Central memory CD4-positive, alpha-beta T cell (primary cell): ENCODE data around the gene YJU2.
"Not testable (repeated sequence)": the region's sequence is repeated elsewhere in the genome, so short reads cannot be mapped to it uniquely, and the experiment has no call there.

Source experiments
- DNase-seq: peaks from one replicate; pipeline ENCODE4 v3.0.0; 2022

Gene YJU2

GRCh38 chr19:4268816-4269430, 22.0 kb downstream of the YJU2 start:
- no peak for DNase-seq

DNA sequence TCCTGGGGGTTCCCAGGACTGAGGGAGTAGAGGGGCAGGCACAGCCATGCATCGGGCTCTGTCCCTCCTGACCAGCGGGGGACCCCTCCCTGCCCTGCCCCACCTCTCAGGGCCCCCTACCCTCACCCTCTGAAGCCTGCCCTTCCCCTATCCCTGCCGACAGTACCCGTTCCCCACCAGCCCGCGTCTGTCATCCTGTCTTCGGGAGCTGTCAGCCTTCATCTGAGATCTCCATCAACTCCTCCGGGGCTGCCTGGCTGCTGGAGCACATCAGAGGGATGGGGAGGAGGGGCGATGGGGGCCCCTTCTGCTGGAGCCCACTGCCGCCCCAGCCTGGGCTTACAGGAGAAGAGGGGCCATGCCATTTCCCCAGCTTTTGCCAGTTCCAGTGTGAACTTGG, 26.0 kb downstream of the YJU2 start:
- no peak for DNase-seq

GRCh38 chr19:4274321-4274686, 27.4 kb downstream of the YJU2 start:
- DNase-seq: not testable (repeated sequence)

DNA sequence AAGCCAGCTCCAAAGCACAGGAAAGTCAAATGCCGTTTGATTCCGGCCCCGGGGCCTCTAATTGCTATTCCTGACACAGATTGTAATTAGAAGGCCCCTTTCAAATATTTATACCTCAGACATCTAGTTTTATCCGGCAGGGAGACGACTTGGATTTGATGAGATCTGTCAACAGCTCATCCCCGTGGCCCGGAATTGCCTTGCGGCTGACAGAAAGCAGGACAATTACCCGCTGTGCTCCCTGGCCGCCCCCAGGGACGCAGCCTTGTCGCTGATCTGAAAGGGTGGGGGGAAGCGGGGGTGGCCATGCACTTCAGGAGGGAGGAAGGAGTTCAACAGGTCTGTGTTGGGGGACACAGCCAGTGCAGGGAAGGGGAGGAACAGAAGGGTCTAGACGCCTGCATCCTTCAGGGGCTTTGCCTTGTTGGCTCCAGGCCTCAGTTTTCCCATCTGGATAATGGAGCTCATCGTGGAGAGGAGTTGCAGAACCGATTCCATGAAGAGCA, 30.4 kb downstream of the YJU2 start:
- DNase-seq: no peak

- no peak for DNase-seq
These were observed 31.1 kb downstream of the YJU2 start for GRCh38 chr19:4278010-4278409.

GRCh38 chr19:4278419-4279266, 31.8 kb downstream of the YJU2 start, which contains the start of gene SHD:
Gene SHD, plus strand, starts transcription at chr19:4279266. Its CDS starts 798 bp downstream, at chr19:4280064.
- no peak for DNase-seq

DNA sequence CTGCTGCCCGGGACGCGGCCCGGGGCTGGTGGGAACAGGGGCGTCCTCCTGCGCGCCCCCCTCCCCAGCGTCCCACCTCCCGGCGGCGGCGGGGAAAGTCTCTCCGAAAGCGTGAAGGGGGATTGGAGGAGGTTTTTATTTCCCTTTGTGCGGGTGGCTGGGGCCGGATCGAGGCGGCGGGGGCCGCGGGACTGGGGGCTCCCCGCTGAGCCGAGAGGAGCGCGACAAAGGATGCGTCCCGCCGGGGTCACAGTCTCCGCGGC, 32.3 kb downstream of the YJU2 start:
- no peak for DNase-seq

DNA sequence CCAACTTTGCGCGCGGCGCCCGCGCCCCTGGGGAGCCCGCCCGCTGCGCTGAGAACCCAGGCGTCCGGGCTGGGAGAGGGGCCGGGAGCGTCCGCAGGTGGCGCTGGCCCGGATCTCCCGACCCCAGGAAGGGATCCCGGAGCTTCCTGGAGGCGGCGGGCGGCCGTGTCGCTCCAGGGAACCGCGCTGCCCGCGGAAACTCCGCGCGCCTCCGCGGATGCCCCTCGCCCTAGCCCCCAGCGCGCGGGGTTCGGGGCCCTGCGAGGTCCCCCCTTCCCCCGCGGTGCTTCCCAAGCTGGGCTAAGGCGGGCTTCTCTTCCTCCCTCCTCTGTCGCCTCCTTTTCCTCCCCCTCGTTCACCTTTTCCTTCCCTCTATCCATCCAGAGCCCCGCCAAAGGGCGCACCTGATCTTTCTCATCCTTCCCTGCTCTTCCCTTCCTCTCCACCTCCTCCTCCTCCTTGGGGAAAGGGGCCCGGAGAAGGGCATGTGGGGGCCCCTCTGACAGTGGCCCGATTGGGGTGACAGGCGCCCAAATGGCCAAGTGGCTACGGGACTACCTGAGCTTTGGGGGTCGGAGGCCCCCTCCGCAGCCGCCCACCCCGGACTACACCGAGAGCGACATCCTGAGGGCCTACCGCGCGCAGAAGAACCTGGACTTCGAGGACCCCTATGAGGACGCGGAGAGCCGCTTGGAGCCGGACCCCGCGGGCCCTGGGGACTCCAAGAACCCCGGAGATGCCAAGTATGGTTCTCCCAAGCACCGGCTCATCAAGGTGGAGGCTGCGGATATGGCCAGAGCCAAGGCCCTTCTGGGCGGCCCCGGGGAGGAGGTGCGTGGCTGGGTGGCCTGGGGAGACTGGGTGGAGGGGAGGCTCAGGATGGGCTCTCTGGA, 32.9 kb downstream of the YJU2 start:
- no peak for DNase-seq

GRCh38 chr19:4284176-4284958, 37.5 kb downstream of the YJU2 start:
- no peak for DNase-seq

DNA sequence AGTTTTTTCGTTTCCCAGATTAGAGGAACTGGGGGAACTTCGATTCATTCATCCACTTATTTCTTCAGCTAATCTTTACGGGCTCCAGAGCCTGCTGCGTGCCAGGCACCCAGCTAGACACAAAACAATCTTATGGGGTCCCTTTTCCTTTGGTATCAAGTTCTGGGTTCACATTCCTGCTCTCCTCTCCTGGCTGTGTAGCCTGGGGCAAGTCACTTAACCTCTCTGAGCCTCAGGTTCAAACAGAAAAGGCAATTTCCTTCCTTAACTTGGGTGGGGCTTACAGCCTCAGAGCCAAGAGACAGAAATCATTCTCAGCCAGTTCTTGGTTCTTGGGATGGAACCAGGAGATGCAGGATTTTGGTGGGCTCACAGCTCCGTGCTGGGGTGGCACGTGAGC, 38.1 kb downstream of the YJU2 start:
- DNase-seq: no peak

GRCh38 chr19:4286141-4286540, 39.3 kb downstream of the YJU2 start:
- not testable (repeated sequence) for DNase-seq

GRCh38 chr19:4288091-4288777, 41.4 kb downstream of the YJU2 start:
- DNase-seq: no peak

DNA sequence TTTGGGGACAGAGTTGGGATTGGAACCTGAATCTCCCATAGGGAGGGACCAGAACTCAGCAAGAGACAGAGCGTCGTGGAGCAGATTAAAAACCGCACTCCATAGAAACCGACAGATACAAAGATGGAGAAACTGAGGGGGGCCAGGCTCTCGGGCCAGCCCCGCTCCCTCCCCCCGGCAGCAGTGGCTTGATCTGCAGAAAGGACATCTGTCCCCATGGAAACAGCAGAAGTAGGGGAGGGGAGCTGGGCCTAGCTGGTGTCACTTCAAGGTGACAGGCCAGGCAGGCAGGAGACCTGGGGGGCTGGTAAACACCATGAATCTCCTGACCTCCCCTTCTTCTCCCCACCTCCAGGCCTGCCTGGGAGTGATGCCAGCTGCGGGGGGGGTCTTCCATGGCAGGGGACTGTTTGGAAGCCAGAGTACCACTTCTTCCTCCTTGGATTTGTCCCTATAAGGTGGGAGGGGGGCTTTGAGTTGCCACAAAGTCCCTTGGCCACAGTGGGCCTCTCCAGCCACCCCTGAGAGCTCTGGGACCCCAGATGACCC, 44.4 kb downstream of the YJU2 start:
- DNase-seq: no peak

DNA sequence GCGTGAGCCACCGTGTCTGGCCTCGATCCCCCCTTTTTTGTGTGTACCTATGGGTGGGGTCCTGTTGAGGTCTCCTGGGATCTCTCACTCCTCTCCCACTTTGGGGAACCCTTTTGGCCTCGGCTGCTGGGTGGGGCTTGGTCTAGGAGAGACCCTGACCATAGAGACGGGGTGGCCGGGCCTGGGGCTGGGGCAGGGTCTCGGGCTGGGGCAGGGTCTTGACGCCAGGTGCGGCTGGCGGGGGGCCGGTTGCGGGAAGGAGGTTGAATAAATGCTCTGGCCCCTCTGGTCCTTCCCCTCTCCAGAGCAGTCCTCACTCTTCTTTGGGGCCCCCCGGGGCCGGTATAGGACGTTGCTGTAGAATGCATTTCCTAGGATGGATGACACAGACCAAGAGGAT, 45.6 kb downstream of the YJU2 start:
- DNase-seq: no peak

- DNase-seq: no peak
These were observed 47.5 kb downstream of the YJU2 start for GRCh38 chr19:4294389-4294788.

DNA sequence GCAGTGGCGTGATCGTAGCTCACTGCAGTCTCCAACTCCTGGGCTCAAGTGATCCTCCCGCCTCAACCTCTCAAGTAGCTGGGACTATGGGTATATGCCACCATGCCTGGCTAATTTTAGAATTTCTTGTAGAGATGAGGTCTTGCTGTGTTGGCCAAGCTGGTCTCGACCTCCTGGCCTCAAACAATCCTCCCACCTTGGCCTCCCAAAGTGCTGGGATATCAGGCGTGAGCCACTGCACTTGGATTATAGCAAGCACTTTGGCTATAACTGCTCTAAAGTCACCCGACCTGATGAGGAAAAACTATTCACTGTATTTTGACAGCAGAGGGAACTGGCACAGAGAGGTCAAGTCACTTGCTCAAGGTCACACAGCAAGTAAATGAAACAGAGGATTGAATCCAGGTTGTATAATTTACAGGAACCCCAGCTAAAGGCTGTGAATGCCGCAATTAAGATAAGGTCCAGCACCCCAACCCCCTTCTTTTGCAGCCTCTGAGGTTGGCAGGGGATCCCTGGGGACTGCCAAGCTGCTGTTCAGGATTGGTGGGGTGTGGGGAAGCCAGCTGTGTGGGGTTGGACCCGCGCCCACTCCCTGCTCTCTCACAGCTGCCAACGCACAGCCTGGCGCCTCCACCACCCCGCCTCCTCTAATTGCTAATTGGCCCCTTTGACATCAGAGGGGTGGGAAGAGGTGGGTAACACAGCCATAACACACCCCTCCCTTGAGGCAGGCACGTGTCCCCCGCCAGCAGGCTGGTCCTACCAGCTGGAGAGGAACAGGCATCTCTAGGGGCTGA, 49.3 kb downstream of the YJU2 start:
- DNase-seq: no peak

DNA sequence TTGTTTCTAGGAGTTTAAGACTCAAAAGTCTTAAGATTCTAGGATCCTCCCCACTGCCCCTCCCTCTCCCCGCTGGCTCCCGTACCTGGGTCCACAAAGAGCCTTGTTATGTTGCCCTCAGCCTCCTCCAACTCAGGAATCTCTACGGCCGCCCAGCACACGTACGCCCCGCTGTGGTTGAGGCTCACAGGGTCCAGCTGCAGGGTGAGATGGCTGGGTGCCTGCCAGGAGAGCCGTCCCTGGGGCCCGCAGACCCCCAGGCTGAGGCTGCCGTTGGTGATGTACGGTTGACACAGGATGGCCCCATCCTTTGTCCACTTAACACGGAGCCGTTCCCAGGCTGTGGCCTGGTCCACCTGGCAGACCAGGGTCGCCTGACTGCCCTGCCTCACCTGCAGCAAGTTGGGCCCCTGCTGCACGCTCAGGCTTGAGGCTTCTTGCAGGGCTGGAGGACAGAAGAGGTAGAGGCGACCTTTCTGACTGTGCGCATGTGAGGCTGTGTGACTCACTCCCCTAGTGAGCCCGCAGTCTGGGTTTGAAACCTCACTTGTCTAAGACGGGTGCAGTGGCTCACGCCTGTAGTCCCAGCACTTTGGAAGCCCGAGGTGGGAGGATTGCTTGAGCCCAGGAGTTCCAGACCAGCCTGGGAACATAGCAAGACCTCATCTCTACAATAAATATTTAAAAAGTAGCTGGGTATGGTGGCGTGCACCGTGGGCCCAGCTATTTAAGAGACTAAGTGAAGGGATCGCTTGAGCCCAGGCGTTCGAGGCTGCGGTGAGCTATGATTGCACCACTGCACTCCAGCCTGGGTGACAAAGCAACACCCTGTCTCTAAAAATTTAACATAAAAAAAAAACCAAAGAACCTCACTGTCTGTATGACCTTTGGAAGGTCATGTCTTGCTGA, 51.3 kb downstream of the YJU2 start:
- DNase-seq: no peak

DNA sequence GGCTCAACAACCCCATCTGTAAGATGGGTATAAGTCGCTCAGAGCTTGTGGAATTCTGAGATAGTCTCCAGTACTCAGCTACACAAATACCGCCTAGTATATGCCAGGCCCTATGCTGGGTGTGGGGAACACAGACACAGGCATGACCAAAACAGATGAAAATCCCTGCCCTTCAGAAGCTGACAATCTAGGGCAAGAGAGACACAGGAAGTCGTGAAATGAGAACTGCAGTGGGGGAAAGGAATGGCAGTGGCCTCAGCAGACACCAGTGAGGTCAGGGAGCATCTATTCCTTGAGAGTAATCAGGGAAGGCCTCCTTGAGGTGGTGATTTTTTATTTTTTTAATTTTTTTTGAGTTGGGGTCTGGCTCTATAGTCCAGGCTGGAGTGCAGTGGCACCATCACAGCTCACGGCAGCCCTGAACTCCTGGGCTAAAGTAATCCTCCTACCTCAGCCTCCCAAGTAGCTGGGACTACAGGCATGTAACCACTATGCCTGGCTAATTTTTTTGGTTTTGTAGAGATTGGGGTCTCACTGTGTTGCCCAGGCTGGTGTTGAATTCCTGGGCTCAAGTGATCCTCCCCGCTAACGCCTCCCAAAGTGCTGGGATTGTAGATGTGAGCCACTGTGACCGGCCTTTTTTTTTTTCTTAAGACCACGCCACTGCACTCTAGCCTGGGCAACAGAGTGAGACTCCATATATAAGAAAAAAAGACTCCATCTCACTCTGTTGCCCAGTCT, 52.1 kb downstream of the YJU2 start:
- DNase-seq: no peak

- no peak for DNase-seq
These were observed 53.7 kb downstream of the YJU2 start for GRCh38 chr19:4300589-4300988.
